Activated CD4-positive, alpha-beta memory T cell treated with anti-CD3 and anti-CD28 coated beads, Interleukin-2, amount 10 ng/mL, durations not matched to agents 7 days and 5 days (primary cell): ENCODE measurements around the gene APEH. TPM values are rescaled to one million over a fixed set of nuclear protein-coding genes. Genes with fewer than 3 reads are reported as not detected.

ENCODE experiments used
- CTCF ChIA-PET: fragments of 350-600 bp; sonication (Branson Sonifier 250); formaldehyde crosslinking; loops from one replicate; lab custom pipeline; 2021; ENCODE audit warnings: antibody characterized with exemption, inconsistent platforms; lab: Charles Lee
- POLR2A ChIA-PET: fragments of 350-600 bp; sonication (Branson Sonifier 250); formaldehyde crosslinking; loops from one replicate; lab custom pipeline; 2021; ENCODE audit warnings: antibody characterized with exemption; lab: Charles Lee
- DNase-seq: peaks from one replicate; pipeline ENCODE4 v3.0.0-alpha.2; 2020
- H3K27ac Mint-ChIP-seq: one replicate; pipeline ENCODE4 v1.8.0; 2021; ENCODE audit warnings: mild to moderate bottlenecking, mixed read lengths
- H3K27me3 Mint-ChIP-seq: one replicate; pipeline ENCODE4 v1.8.0; 2021; ENCODE audit warnings: mixed read lengths
- H3K36me3 Mint-ChIP-seq: one replicate; pipeline ENCODE4 v1.8.0; 2021; ENCODE audit warnings: low read depth, mixed read lengths
- H3K4me1 Mint-ChIP-seq: one replicate; pipeline ENCODE4 v1.8.0; 2021; ENCODE audit warnings: mixed read lengths
- H3K4me3 Mint-ChIP-seq: one replicate; pipeline ENCODE4 v1.8.0; 2021; ENCODE audit warnings: mild to moderate bottlenecking, mixed read lengths
- H3K9me3 Mint-ChIP-seq: one replicate; pipeline ENCODE4 v1.8.0; 2021; ENCODE audit warnings: mixed read lengths
- total RNA-seq, 2 experiments: library from RNA; stranded (reverse); gene quantifications; one replicate each; pipeline ENCODE4 v1.2.3, GENCODE V29; 2021

APEH gene
- 100 to 1,000 TPM; 132 to 136 TPM for total RNA-seq

DNA sequence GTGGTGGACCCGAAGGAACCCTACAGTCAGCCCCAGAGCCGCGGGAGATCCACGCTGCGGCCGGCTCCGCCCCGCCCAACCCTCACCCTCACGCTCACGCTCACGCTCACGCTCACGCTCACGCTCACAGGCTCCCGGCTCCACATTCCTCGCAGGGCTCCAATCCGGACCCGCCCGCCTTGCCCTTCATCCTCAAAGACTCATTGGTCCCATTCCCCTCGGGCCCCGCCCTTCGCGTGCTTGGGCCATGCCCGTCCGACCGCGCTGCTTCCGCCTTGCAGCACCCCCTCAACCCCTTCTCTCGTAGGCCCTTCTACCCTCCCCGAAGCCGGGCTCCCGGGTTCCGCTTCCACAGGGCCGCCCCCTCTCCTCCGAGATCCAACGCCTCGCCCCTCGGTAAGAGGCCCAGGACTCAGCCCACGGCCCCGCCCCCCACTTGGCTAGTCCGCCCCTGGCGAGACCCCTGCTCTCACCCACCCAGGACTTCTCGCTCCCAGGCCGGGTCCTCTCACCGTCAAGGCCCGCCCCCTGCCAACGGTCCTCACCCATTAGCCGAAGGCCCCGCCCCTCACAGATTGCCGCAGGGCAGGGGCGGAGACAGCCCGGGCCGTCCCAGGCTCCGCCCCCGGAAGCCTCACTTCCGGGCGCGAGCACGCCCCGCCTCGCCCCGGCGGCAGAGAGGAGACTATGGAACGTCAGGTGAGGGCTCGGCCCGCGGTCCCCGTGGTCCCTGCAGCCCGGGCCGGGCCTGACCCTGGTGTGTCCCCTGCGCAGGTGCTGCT is at the start of gene APEH:
Gene APEH (plus strand): TSS at position 637 of the 782 bp plus-strand sequence. CDS start 51 bp downstream, at position 688.
- peak within 1 kb of the TSS; percentile 98 for H3K27ac Mint-ChIP-seq
- no peaks in the 10 kb centered on the region for H3K27me3 Mint-ChIP-seq
- H3K4me1 Mint-ChIP-seq = peaks cover 37% of the 10 kb centered on the region
- ChIA-PET POLR2A (interaction anchor here (0.9 to 3.6 kb wide), 6 partner anchors 50 to 262 kb away, joined by 4 to 43 read pairs (median 5); partner anchors contain the start of genes BSN, DAG1, GMPPB and IP6K1), CTCF (interaction anchor here (0.9 to 3.3 kb wide), 5 partner anchors 106 to 333 kb away, joined by 3 to 247 read pairs (median 3); no protein-coding TSS in a partner anchor)
- H3K36me3 Mint-ChIP-seq = peaks cover 22% of the 10 kb centered on the region
- peak; percentile 99 for DNase-seq
- H3K4me3 Mint-ChIP-seq = peak within 1 kb of the TSS; percentile 91
- H3K9me3 Mint-ChIP-seq = no peaks in the 10 kb centered on the region

DNA sequence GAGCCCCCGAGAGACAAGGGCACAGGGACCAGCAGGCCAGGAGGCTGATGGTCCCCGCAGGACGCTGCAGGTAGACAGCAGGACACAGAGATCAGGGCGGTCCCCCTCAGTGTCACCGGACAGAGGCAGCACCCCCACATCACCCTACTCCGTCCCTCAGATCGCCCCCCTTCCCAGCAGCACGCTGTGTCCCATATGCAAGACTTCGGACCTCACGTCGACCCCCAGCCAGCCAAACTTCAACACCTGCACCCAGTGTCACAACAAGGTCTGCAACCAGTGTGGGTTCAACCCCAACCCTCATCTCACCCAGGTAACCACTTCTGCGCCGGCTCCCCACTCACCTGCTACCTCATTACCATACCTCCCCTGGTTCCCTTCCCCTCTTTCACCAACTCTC is 49.1 kb upstream of the APEH start:
- DNase-seq = no peak
- peaks cover 11% of the 10 kb centered on the region for H3K4me1 Mint-ChIP-seq
- ChIA-PET CTCF (interaction anchor here (1.2 kb wide), 1 partner anchor 85 kb away, joined by 5 read pairs; no protein-coding TSS in a partner anchor), POLR2A (no interaction called here)
- H3K27me3 Mint-ChIP-seq = peaks cover 12% of the 10 kb centered on the region
- no peak overlapping the region for H3K27ac Mint-ChIP-seq
- no peaks in the 10 kb centered on the region for H3K9me3 Mint-ChIP-seq
- H3K4me3 Mint-ChIP-seq = no peak overlapping the region
- no peaks in the 10 kb centered on the region for H3K36me3 Mint-ChIP-seq

DNA sequence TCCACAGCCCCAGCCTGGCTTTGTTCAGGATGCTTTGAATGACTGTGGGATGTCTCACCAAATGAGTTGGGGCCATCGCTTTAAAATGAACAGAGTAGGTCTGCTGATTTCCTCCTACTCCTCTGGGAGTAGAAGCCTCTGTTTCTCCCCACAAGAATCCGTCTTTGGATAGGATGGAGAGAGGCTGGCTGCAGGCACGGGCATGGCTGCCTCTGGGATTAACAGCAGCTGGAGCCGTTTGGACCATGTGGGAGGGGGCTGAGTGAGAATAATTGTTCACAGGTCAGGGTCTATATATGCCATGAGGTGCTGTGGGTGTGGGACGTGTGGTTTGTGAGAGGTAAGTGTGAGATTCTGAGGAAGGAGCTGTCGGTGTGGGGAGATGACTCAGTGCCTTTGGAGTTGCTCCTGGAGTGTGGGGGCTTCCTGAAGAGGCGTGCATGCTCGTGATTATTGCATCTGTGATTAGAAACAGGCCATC is 48.0 kb upstream of the APEH start:
- no peaks in the 10 kb centered on the region for H3K36me3 Mint-ChIP-seq
- ChIA-PET POLR2A (no interaction called here), CTCF (interaction anchor here (0.6 to 0.9 kb wide), 2 partner anchors 86 to 281 kb away, joined by 3 read pairs; no protein-coding TSS in a partner anchor)
- DNase-seq = no peak
- H3K4me3 Mint-ChIP-seq = no peak overlapping the region
- H3K4me1 Mint-ChIP-seq = peaks cover 11% of the 10 kb centered on the region
- H3K27ac Mint-ChIP-seq = no peak overlapping the region
- no peaks in the 10 kb centered on the region for H3K9me3 Mint-ChIP-seq
- peaks cover 13% of the 10 kb centered on the region for H3K27me3 Mint-ChIP-seq

DNA sequence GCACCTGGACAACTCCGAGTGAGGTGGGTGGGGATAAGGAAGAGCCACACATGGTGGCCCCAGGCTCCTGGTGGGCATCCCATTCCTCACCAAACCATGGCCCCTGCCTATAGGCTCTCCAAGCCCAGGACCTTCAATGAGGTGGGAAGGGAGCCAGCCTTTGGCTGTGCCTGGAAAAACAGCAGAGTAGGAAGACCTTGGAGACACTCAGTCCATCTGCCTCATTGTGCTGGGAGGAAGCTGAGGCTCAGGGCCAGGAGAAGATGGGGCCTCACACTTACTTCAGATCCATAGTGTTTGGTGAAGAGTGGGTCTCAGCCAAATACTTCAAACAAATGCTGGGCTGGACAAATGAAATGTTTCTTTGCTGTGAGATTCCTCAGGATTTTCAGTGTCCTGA is 47.4 kb upstream of the APEH start:
- CTCF ChIA-PET = interaction anchor here (0.6 to 1.3 kb wide), 3 partner anchors 87 to 280 kb away, joined by 3 read pairs; no protein-coding TSS in a partner anchor
- H3K27me3 Mint-ChIP-seq = peaks cover 12% of the 10 kb centered on the region
- POLR2A ChIA-PET = no interaction called here
- no peak for DNase-seq
- no peak overlapping the region for H3K4me3 Mint-ChIP-seq
- H3K36me3 Mint-ChIP-seq = no peaks in the 10 kb centered on the region
- H3K9me3 Mint-ChIP-seq = peaks cover 1% of the 10 kb centered on the region
- H3K4me1 Mint-ChIP-seq = peaks cover 11% of the 10 kb centered on the region
- H3K27ac Mint-ChIP-seq = no peak overlapping the region

DNA sequence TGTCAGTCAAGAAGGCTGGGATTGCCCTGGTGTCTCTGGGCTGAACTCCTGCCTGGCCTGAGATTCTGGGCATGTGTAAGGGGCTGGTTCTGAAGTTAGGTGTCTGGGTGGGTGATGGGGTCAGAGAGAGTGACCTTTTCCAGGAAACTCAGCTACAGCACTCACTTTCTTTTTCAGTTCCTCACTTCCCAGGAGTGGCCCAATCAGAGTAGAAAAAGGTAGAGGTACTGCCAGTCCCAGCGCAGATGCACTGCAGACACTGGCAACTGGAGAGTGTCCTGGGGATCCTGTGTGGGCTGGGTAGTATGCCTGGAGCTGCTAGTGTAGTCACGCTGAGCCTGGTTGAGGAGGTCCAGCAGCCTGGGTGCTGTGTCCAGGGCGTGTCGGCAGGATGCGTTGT is 46.5 kb upstream of the APEH start:
- H3K36me3 Mint-ChIP-seq = no peaks in the 10 kb centered on the region
- no peak overlapping the region for H3K4me3 Mint-ChIP-seq
- CTCF ChIA-PET = interaction anchor here (1.3 kb wide), 1 partner anchor 88 kb away, joined by 3 read pairs; no protein-coding TSS in a partner anchor
- POLR2A ChIA-PET = no interaction called here
- H3K4me1 Mint-ChIP-seq = peaks cover 11% of the 10 kb centered on the region
- no peak for DNase-seq
- H3K27me3 Mint-ChIP-seq = peaks cover 12% of the 10 kb centered on the region
- H3K9me3 Mint-ChIP-seq = peaks cover 3% of the 10 kb centered on the region
- no peak overlapping the region for H3K27ac Mint-ChIP-seq

DNA sequence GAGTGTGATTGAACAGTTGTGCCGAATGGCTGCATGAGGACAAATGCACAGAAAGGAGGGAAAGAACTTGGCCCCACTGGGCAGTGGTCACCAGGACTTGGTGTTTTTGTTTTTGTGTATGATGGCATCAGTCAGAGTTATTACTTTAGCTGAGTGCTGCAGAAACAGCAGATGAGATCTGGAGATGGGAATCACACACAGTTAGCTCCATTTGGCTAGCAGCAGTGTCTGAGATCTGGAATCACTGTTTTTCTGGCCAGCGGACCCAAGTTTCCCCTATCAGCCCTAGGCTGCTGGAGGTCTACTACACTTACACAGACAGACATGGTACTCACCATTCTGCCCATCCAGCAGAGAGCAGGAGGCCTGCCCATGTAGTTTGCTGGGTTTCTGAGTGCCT is 45.9 kb upstream of the APEH start:
- H3K4me3 Mint-ChIP-seq = no peak overlapping the region
- H3K36me3 Mint-ChIP-seq = no peaks in the 10 kb centered on the region
- CTCF ChIA-PET = interaction anchor here (1.3 kb wide), 1 partner anchor 88 kb away, joined by 3 read pairs; no protein-coding TSS in a partner anchor

DNA sequence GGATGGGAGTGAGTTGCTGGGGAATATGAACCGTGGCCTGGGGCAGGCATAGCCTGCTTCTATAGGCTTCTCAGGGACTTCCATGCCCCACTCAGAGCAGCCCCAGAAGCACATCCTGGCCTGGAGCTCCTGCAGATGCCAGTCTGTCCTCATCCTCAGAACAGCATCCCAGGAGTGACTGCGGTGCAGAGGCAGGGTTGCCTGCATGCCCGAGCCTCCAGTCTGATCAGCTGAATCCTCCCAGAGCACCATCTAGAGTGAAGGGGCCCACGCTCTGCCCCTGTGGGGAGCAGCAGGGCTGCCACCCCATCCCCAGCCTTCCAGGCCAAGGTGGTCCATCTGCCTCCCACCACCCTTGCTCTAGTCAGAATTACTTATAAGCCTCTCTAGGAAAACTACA is 44.7 kb upstream of the APEH start:
- Mint-ChIP-seq H3K9me3 (peaks cover 3% of the 10 kb centered on the region), H3K27me3 (peaks cover 14% of the 10 kb centered on the region)
- CTCF ChIA-PET = interaction anchor here (0.6 kb wide), 1 partner anchor 381 kb away, joined by 4 read pairs; no protein-coding TSS in a partner anchor

More for the DNA sequence above, 45.9 kb upstream of the APEH start:
- Mint-ChIP-seq H3K4me1 (peaks cover 11% of the 10 kb centered on the region), H3K27ac (no peak overlapping the region), H3K27me3 (peaks cover 12% of the 10 kb centered on the region), H3K9me3 (peaks cover 3% of the 10 kb centered on the region)
- POLR2A ChIA-PET = no interaction called here
- no peak for DNase-seq

DNA sequence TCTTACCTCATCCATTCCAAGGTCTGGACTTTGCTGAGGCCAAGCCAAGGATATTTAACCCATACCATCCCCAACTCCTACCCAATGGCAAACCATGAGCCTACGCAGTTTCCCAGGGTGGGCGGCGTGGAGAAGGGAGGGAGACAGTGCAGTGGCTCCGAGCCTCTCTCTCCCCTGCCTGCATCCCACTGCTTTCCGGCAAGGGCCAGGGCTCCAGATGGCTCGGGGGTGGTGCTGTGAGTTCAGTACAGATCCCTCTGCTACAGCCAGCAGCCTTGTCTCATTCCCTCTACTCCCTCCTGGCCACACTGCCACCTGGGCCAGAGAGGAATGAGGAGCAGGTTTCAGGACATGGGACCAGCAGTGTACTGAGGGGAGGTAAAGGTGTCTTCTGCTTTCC is 44.3 kb upstream of the APEH start:
- POLR2A ChIA-PET = no interaction called here
- peaks cover 11% of the 10 kb centered on the region for H3K4me1 Mint-ChIP-seq
- no peak overlapping the region for H3K4me3 Mint-ChIP-seq
- H3K36me3 Mint-ChIP-seq = no peaks in the 10 kb centered on the region
- peaks cover 3% of the 10 kb centered on the region for H3K9me3 Mint-ChIP-seq
- no peak for DNase-seq
- peaks cover 14% of the 10 kb centered on the region for H3K27me3 Mint-ChIP-seq
- CTCF ChIA-PET = no interaction called here
- no peak overlapping the region for H3K27ac Mint-ChIP-seq

More for the DNA sequence above, 44.7 kb upstream of the APEH start:
- Mint-ChIP-seq H3K36me3 (no peaks in the 10 kb centered on the region), H3K27ac (no peak overlapping the region), H3K4me3 (no peak overlapping the region), H3K4me1 (peaks cover 11% of the 10 kb centered on the region)
- no peak for DNase-seq
- POLR2A ChIA-PET = no interaction called here

DNA sequence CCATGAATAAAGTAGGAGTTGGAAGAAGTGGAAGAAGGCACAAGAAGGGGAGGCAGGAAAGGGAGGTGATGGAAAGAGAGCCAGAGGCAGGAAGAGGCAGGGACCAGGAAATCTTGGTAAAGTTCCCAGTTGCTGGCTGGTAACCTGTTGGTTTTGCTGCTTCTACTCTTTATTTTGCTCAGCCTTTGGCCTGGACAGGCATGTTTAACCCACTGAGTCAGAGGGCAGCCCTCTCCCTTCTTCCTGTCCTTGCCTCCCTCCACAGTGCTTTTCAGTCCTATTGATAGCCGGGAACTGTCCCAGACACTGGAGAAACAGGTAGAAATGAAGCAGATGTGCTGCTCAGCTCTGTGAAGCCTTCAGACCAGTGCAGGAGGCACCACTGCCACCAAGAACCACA is 43.4 kb upstream of the APEH start:
- CTCF ChIA-PET = no interaction called here

DNA sequence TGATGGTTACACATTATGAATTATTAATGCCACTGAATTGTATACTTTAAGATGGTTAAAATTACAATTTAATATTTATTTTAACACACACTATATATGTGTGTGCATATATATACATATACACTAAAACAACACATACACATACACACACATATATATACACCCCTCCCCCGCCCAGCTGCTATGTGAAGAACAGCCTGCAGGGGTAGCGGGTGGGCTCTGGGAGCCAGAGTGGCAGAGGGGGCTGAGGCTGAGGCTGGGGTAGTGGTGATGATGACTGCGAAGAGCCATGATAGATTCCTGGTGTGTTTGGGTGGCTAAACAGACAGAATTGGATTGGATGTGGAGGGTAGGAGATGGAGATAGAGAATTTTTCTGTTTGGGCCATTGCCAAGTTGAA is 39.4 kb upstream of the APEH start:
- ChIA-PET POLR2A (no interaction called here), CTCF (interaction anchor here (0.6 to 1.5 kb wide), 2 partner anchors 204 to 555 kb away, joined by 3 to 4 read pairs; no protein-coding TSS in a partner anchor)
- peaks cover 5% of the 10 kb centered on the region for H3K4me1 Mint-ChIP-seq
- peaks cover 3% of the 10 kb centered on the region for H3K9me3 Mint-ChIP-seq
- H3K27me3 Mint-ChIP-seq = peaks cover 17% of the 10 kb centered on the region
- DNase-seq = no peak
- no peak overlapping the region for H3K27ac Mint-ChIP-seq
- no peaks in the 10 kb centered on the region for H3K36me3 Mint-ChIP-seq
- H3K4me3 Mint-ChIP-seq = no peak overlapping the region

More for the DNA sequence above, 43.4 kb upstream of the APEH start:
- Mint-ChIP-seq H3K36me3 (no peaks in the 10 kb centered on the region), H3K27ac (no peak overlapping the region), H3K27me3 (peaks cover 17% of the 10 kb centered on the region), H3K4me1 (peaks cover 11% of the 10 kb centered on the region), H3K9me3 (peaks cover 3% of the 10 kb centered on the region), H3K4me3 (no peak overlapping the region)
- POLR2A ChIA-PET = no interaction called here
- DNase-seq = no peak

DNA sequence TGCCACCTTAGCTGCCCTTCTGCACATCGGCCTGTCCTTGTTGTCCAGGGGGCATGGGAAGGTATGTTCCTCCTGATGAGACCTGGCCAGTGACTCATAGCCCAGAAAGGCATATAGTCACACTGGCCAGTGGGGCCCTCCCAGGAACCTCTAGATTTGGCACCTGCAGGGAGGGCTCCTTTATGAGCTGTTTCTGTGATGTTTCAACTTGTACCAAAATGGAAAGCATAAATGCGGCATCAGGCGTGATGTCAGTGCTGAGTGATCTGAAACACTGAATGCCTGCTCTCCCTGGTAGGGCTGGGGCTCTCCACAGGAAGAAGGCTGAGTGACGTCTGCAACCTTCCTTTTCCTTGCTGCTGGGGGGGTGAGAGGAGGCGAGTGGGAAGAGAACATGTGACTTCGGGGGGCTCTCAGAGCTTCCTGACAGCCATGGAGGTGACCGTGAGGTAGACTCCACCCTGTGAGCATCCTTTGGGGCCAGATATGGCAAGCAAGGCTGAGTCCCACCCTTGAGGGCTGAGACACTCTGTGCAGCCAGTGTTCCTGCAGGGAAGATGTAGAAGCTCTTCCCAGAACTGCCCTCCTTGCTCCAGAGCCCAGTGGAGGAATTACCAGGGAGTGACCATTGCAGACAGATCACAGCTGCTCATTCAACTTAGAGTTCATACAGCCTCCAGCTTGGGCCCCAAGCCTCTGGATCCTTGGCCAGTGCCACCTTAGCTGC is 37.1 kb upstream of the APEH start:
- H3K4me3 Mint-ChIP-seq = no peak overlapping the region
- no peak for DNase-seq
- no peaks in the 10 kb centered on the region for H3K36me3 Mint-ChIP-seq
- peaks cover 11% of the 10 kb centered on the region for H3K27me3 Mint-ChIP-seq
- peaks cover 5% of the 10 kb centered on the region for H3K4me1 Mint-ChIP-seq
- H3K9me3 Mint-ChIP-seq = no peaks in the 10 kb centered on the region
- CTCF ChIA-PET = no interaction called here
- POLR2A ChIA-PET = interaction anchor here (1.1 kb wide), 1 partner anchor 26 kb away, joined by 3 read pairs; no protein-coding TSS in a partner anchor
- H3K27ac Mint-ChIP-seq = no peak overlapping the region

DNA sequence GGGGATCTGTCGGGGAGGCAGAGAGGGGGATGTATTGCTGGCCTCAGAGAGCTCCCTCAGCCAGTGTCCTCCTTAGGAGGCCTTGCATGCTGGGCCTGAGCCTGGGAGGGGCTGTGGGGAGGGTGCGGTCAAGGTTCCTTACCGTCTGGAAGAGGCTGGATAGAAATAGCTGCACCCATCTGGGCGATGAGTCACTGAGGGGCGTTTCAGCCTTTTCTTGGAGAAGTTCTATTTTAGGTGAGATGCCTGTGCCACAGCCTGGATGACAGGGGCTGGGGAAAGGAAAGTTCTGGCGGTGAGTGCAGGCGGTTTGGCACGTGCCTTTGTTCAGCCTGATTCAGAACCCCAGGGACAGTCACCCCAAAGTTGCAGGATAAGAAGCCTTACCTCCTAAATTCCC is 35.7 kb upstream of the APEH start:
- Mint-ChIP-seq H3K27me3 (peaks cover 9% of the 10 kb centered on the region), H3K9me3 (no peaks in the 10 kb centered on the region), H3K4me3 (no peak overlapping the region), H3K36me3 (no peaks in the 10 kb centered on the region), H3K27ac (no peak overlapping the region), H3K4me1 (peaks cover 5% of the 10 kb centered on the region)
- POLR2A ChIA-PET = no interaction called here
- CTCF ChIA-PET = interaction anchor here (0.7 kb wide), 1 partner anchor 22 kb away, joined by 4 read pairs; no protein-coding TSS in a partner anchor
- DNase-seq = no peak
